Upper lobe of left lung (tissue), 6 donors: ENCODE measurements around the gene TRIP13. TPM values are rescaled to one million over a fixed set of nuclear protein-coding genes. Genes with fewer than 3 reads are reported as not detected.

Source experiments
- ATAC-seq, 2 donors: fragments of 200-7000 bp; cut with Tn5 transposase; one replicate each; pipeline ENCODE4 v1.9.1; 2022; ENCODE audit warnings: mild to moderate bottlenecking in 2 of 2, moderate library complexity in 2 of 2; ENCODE audit not compliant: low FRiP score in 2 of 2
- DNase-seq, 2 donors: peaks; one replicate each; pipeline ENCODE4 v3.0.0-alpha.2; 2019 to 2020
- H3K27ac ChIP-seq, 4 donors: fragments of 200-600 bp; sonication (generic); one replicate each; pipeline ENCODE4 v1.5.1; 2016 to 2019
- H3K27me3 ChIP-seq, 4 donors: fragments of 200-600 bp; sonication (generic); one replicate each; pipeline ENCODE4 v1.5.1; 2017 to 2019
- H3K36me3 ChIP-seq, 4 donors: fragments of 200-600 bp; sonication (generic); one replicate each; pipeline ENCODE4 v1.5.1; 2016 to 2019
- H3K4me1 ChIP-seq, 4 donors: fragments of 200-600 bp; sonication (generic); one replicate each; pipeline ENCODE4 v1.5.1; 2018 to 2019
- H3K4me3 ChIP-seq, 4 donors: fragments of 200-600 bp; sonication (generic); one replicate each; pipeline ENCODE4 v1.5.1; 2017 to 2019; ENCODE audit warnings: mild to moderate bottlenecking in 2 of 4, moderate library complexity in 1 of 4
- H3K9me3 ChIP-seq, 4 donors: fragments of 200-600 bp; sonication (generic); one replicate each; pipeline ENCODE4 v1.5.1; 2018 to 2019
- EP300 ChIP-seq, 4 donors: sonication (generic); formaldehyde crosslinking; IDR thresholded peaks; one replicate each; pipeline ENCODE4 v1.5.1; 2017; ENCODE audit warnings: antibody characterized with exemption in 4 of 4, control low read depth in 2 of 4
- POLR2A ChIP-seq, 4 donors: fragments of 450-650 bp; IDR thresholded peaks; one replicate each; pipeline ENCODE4 v1.5.1; 2016 to 2017; ENCODE audit warnings: antibody characterized with exemption in 4 of 4, mild to moderate bottlenecking in 2 of 4
- POLR2AphosphoS5 ChIP-seq, 2 donors: sonication (generic); formaldehyde crosslinking; IDR thresholded peaks; one replicate each; pipeline ENCODE4 v1.5.1; 2017; ENCODE audit warnings: antibody characterized with exemption in 2 of 2
- WGBS, 2 donors: methylation state at CpG; one replicate each; pipeline ENCODE4 v1.1.5; 2017 to 2018; 5-methylcytosine and 5-hydroxymethylcytosine counted together
- total RNA-seq, 6 donors: library from RNA; depleted of rRNA in 4 of 6; stranded (reverse); fragments of >200 nt in 4 of 6; gene quantifications; one replicate each; pipeline versions ENCODE4 v1.1.0 to v1.2.1, GENCODE V29; 2016 to 2021
- TF ChIP-seq, protein P1 (sequence below), 6 experiments: fragments of 450-650 bp in 4 of 6; fragments of 200-600 bp in 2 of 6; sonication (generic) in 2 of 6; IDR thresholded peaks; one replicate each; pipeline ENCODE4 v1.5.1; 2016 to 2019; ENCODE audit warnings: antibody characterized with exemption in 6 of 6
- donor health status: DM: no; HTN: no; CAD: no; lungs with moderate emphysema.
- donor health status: DM: no; HTN: yes; CAD: no; lungs with severe emphysema.

Gene TRIP13
- total RNA-seq, 6 donors from 2014 or later: 1.0 to 2.1 (median 1.5) TPM

GRCh38 chr5:886036-886435 lies 6.6 kb upstream of the TRIP13 start:
- H3K27me3 ChIP-seq: no peaks in the 10 kb centered on the region
- H3K4me1 ChIP-seq: peaks cover 0 to 11% (median 1%) of the 10 kb centered on the region in 4 donors
- H3K4me3 ChIP-seq: no peak overlapping the region
- DNase-seq (peak in 1 of 2 donors; percentile 60), ATAC-seq (peak in 1 of 2 donors; percentile 3)
- TF ChIP-seq POLR2A (IDR thresholded peaks at IDR 0.05): no peak
- TF ChIP-seq, protein P1, sequence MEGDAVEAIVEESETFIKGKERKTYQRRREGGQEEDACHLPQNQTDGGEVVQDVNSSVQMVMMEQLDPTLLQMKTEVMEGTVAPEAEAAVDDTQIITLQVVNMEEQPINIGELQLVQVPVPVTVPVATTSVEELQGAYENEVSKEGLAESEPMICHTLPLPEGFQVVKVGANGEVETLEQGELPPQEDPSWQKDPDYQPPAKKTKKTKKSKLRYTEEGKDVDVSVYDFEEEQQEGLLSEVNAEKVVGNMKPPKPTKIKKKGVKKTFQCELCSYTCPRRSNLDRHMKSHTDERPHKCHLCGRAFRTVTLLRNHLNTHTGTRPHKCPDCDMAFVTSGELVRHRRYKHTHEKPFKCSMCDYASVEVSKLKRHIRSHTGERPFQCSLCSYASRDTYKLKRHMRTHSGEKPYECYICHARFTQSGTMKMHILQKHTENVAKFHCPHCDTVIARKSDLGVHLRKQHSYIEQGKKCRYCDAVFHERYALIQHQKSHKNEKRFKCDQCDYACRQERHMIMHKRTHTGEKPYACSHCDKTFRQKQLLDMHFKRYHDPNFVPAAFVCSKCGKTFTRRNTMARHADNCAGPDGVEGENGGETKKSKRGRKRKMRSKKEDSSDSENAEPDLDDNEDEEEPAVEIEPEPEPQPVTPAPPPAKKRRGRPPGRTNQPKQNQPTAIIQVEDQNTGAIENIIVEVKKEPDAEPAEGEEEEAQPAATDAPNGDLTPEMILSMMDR (IDR thresholded peaks at IDR 0.05): no peak
- no peak for TF ChIP-seq POLR2AphosphoS5 (IDR thresholded peaks at IDR 0.05)
- no peak for TF ChIP-seq EP300 (IDR thresholded peaks at IDR 0.05)
- H3K36me3 ChIP-seq: peaks cover 18 to 100% (median 88%) of the 10 kb centered on the region in 4 donors
- 92 to 93% methylated on average over 11 to 13 of the region's 13 CpGs for WGBS, 2 donors
- H3K9me3 ChIP-seq: no peaks in the 10 kb centered on the region
- H3K27ac ChIP-seq: no peak overlapping the region

DNA sequence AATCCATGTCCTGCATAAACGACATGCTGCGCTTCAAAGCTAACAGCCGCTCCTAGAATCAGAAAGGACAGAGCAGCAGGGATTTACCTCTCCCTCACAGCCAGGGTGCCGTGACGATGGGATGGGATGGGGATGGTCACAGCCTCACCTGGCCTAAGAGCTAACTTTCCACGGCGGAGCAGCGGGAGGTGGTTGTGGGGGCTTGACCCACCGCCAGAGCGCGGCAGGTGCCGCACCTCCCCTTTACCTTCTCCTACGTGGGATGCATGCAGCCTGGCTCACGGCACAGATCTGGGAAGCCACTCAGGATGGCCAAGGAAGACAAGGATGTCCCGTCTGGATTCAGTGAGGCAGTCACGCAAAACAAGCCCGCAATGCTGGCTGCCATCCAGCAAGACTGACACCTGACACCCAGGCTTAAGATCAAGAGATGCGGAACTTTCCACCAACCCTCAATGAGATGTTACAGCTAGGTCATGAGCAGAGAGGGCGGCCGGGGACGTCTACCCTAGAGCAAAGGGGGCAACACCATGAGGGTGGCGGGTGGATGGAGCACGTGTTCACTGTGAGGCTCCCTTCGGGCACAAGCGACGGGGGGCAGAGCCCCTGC lies 5.9 kb upstream of the TRIP13 start:
- Histone ChIP-seq H3K4me1 (peaks cover 8 to 19% (median 9%) of the 10 kb centered on the region in 4 donors), H3K9me3 (no peaks in the 10 kb centered on the region), H3K27ac (no peak overlapping the region), H3K4me3 (no peak overlapping the region), H3K36me3 (peaks cover 18 to 97% (median 80%) of the 10 kb centered on the region in 4 donors), H3K27me3 (no peaks in the 10 kb centered on the region)
- WGBS, 2 donors: 92 to 94% methylated on average over 24 to 26 of the region's 26 CpGs
- TF ChIP-seq POLR2A (IDR thresholded peaks at IDR 0.05) (no peak), POLR2AphosphoS5 (IDR thresholded peaks at IDR 0.05) (no peak), EP300 (IDR thresholded peaks at IDR 0.05) (no peak)
- TF ChIP-seq, protein P1 (IDR thresholded peaks at IDR 0.05): no peak
- ATAC-seq: no peak
- peak in 1 of 2 donors; percentile 48 for DNase-seq

GRCh38 chr5:887947-888637 lies 4.6 kb upstream of the TRIP13 start:
- Histone ChIP-seq H3K4me3 (no peak overlapping the region), H3K4me1 (peaks cover 11 to 27% (median 14%) of the 10 kb centered on the region in 4 donors), H3K9me3 (no peaks in the 10 kb centered on the region), H3K27me3 (no peaks in the 10 kb centered on the region), H3K36me3 (peaks cover 18 to 84% (median 72%) of the 10 kb centered on the region in 4 donors), H3K27ac (no peak overlapping the region)
- WGBS, 2 donors: 91 to 93% methylated on average over 14 of the region's 14 CpGs
- no peak for TF ChIP-seq EP300 (IDR thresholded peaks at IDR 0.05)
- TF ChIP-seq POLR2AphosphoS5 (IDR thresholded peaks at IDR 0.05): no peak
- TF ChIP-seq, protein P1 (IDR thresholded peaks at IDR 0.05): no peak
- TF ChIP-seq POLR2A (IDR thresholded peaks at IDR 0.05): no peak
- DNase-seq: peak in 1 of 2 donors; percentile 63
- ATAC-seq: no peak

GRCh38 chr5:888638-889035 lies 4.0 kb upstream of the TRIP13 start:
- Histone ChIP-seq H3K4me1 (peaks cover 15 to 32% (median 19%) of the 10 kb centered on the region in 4 donors), H3K4me3 (no peak overlapping the region), H3K36me3 (peaks cover 13 to 79% (median 66%) of the 10 kb centered on the region in 4 donors), H3K9me3 (no peaks in the 10 kb centered on the region), H3K27ac (no peak overlapping the region), H3K27me3 (no peaks in the 10 kb centered on the region)
- DNase-seq: no peak
- 93 to 97% methylated on average over 11 of the region's 11 CpGs for WGBS, 2 donors
- ATAC-seq: no peak
- no peak for TF ChIP-seq EP300 (IDR thresholded peaks at IDR 0.05)
- TF ChIP-seq POLR2A (IDR thresholded peaks at IDR 0.05): no peak
- TF ChIP-seq POLR2AphosphoS5 (IDR thresholded peaks at IDR 0.05): no peak
- TF ChIP-seq, protein P1 (IDR thresholded peaks at IDR 0.05): no peak
